ENCODE measurements around the gene CTNND2. TPM values are rescaled to one million over a fixed set of nuclear protein-coding genes. Genes with fewer than 3 reads are reported as not detected.

Gene CTNND2
- polyA plus RNA-seq, 1 donor from 2014 or later: 67.0 TPM

DNA sequence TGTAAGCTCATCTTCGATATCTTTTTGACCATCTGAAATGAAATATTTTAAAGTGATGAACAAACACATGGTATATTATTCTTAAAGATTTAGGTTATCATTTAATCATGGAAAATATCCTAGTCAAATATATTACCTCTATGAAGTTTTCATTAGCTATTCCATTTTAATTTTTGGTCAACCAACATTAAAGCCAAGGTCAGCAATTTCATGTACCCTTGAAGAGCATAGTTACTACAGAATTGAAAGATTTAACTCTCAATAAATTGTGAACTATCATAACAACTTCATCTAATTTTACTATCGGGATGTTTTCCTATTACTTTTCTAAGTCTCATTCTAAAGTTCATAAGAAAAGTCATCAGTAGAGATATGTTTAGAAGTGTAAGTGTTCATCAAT is 492.6 kb downstream of the CTNND2 start:
- no peak for TF ChIP-seq MXI1 (conservative IDR thresholded peaks at IDR 0.05; ENCODE audit: poor library complexity, severe bottlenecking)
- no peak for TF ChIP-seq EZH2 (IDR thresholded peaks at IDR 0.05; ENCODE audit: borderline replicate concordance, insufficient read depth, low read length, poor library complexity, severe bottlenecking)
- no peak for TF ChIP-seq SMC3 (conservative IDR thresholded peaks at IDR 0.05; ENCODE audit: poor library complexity)
- TF ChIP-seq TAF1 (IDR thresholded peaks at IDR 0.05; ENCODE audit: low read depth): no peak
- no peak for TF ChIP-seq RAD21 (conservative IDR thresholded peaks at IDR 0.05)
- TF ChIP-seq, protein P1, sequence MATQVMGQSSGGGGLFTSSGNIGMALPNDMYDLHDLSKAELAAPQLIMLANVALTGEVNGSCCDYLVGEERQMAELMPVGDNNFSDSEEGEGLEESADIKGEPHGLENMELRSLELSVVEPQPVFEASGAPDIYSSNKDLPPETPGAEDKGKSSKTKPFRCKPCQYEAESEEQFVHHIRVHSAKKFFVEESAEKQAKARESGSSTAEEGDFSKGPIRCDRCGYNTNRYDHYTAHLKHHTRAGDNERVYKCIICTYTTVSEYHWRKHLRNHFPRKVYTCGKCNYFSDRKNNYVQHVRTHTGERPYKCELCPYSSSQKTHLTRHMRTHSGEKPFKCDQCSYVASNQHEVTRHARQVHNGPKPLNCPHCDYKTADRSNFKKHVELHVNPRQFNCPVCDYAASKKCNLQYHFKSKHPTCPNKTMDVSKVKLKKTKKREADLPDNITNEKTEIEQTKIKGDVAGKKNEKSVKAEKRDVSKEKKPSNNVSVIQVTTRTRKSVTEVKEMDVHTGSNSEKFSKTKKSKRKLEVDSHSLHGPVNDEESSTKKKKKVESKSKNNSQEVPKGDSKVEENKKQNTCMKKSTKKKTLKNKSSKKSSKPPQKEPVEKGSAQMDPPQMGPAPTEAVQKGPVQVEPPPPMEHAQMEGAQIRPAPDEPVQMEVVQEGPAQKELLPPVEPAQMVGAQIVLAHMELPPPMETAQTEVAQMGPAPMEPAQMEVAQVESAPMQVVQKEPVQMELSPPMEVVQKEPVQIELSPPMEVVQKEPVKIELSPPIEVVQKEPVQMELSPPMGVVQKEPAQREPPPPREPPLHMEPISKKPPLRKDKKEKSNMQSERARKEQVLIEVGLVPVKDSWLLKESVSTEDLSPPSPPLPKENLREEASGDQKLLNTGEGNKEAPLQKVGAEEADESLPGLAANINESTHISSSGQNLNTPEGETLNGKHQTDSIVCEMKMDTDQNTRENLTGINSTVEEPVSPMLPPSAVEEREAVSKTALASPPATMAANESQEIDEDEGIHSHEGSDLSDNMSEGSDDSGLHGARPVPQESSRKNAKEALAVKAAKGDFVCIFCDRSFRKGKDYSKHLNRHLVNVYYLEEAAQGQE (IDR thresholded peaks at IDR 0.05; ENCODE audit: borderline replicate concordance): no peak
- no peak for TF ChIP-seq EP300 (conservative IDR thresholded peaks at IDR 0.05; ENCODE audit: poor library complexity, severe bottlenecking)
- no peak for TF ChIP-seq POLR2AphosphoS5 (IDR thresholded peaks at IDR 0.05)
- TF ChIP-seq, protein P2, sequence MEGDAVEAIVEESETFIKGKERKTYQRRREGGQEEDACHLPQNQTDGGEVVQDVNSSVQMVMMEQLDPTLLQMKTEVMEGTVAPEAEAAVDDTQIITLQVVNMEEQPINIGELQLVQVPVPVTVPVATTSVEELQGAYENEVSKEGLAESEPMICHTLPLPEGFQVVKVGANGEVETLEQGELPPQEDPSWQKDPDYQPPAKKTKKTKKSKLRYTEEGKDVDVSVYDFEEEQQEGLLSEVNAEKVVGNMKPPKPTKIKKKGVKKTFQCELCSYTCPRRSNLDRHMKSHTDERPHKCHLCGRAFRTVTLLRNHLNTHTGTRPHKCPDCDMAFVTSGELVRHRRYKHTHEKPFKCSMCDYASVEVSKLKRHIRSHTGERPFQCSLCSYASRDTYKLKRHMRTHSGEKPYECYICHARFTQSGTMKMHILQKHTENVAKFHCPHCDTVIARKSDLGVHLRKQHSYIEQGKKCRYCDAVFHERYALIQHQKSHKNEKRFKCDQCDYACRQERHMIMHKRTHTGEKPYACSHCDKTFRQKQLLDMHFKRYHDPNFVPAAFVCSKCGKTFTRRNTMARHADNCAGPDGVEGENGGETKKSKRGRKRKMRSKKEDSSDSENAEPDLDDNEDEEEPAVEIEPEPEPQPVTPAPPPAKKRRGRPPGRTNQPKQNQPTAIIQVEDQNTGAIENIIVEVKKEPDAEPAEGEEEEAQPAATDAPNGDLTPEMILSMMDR (IDR thresholded peaks at IDR 0.05; ENCODE audit: poor library complexity, severe bottlenecking): no peak
- H3F3A ChIP-seq (ENCODE audit: insufficient read depth, low read length, poor library complexity, severe bottlenecking): no peaks in the 10 kb centered on the region
- no peaks in the 10 kb centered on the region for H3K36me3 ChIP-seq (ENCODE audit: insufficient read depth, low read length)
- H3K27ac ChIP-seq (ENCODE audit: low read length): no peak overlapping the region
- H3K79me2 ChIP-seq (replicated peaks; ENCODE audit: insufficient read depth, low read length): no peaks in the 10 kb centered on the region
- H3K4me3 ChIP-seq (ENCODE audit: low read length): no peak overlapping the region
- no peak overlapping the region for H2AFZ ChIP-seq (ENCODE audit: low read depth, low read length)
- no peaks in the 10 kb centered on the region for H3K9me3 ChIP-seq (ENCODE audit: low read length)
- H3K9me2 ChIP-seq (ENCODE audit: insufficient read depth, low read length): no peaks in the 10 kb centered on the region
- no peak overlapping the region for H3K4me2 ChIP-seq (ENCODE audit: low read length)
- H4K20me1 ChIP-seq (ENCODE audit: insufficient read depth): no peaks in the 10 kb centered on the region
- H3K9ac ChIP-seq (ENCODE audit: low read length): no peak overlapping the region
- H3K27me3 ChIP-seq (ENCODE audit: insufficient read depth, low read depth, low read length): no peaks in the 10 kb centered on the region

DNA sequence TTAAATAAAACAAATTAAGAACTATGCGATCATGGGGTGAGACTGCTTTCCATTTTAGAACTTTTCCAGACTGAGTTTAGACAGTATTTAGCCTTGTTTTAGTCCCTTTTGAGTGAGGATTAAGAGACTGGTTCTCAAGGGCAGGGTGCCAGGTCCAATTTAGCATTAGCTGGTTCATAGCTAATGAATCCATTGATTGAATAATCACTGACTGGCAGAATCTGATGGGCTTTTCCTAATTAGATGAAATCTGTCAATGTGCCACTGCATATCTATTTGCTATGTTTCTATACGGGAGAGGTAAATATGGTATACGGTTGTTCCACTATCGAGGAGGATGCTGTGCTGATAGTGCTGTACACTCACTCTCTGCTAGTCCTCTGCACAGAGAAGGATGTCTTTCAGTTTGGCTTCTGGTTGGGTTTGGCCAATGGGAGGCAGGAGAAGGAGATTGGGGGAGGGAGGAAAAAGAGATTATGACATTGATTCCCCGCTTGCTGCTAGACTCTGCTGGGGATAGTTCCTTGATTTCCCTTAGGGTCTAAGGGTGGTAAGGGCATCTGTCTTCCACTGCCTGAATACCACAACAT is 496.6 kb downstream of the CTNND2 start:
- no peaks in the 10 kb centered on the region for H3K27me3 ChIP-seq (ENCODE audit: insufficient read depth, low read depth, low read length)
- H3K9ac ChIP-seq (ENCODE audit: low read length): no peak overlapping the region
- H3K9me3 ChIP-seq (ENCODE audit: low read length): no peaks in the 10 kb centered on the region
- H3K27ac ChIP-seq (ENCODE audit: low read length): no peak overlapping the region
- H3K9me2 ChIP-seq (ENCODE audit: insufficient read depth, low read length): no peaks in the 10 kb centered on the region
- no peaks in the 10 kb centered on the region for H3F3A ChIP-seq (ENCODE audit: insufficient read depth, low read length, poor library complexity, severe bottlenecking)
- no peak overlapping the region for H3K4me2 ChIP-seq (ENCODE audit: low read length)
- H3K4me3 ChIP-seq (ENCODE audit: low read length): no peak overlapping the region
- TF ChIP-seq EZH2 (IDR thresholded peaks at IDR 0.05; ENCODE audit: borderline replicate concordance, insufficient read depth, low read length, poor library complexity, severe bottlenecking) (no peak), RAD21 (conservative IDR thresholded peaks at IDR 0.05) (no peak), MXI1 (conservative IDR thresholded peaks at IDR 0.05; ENCODE audit: poor library complexity, severe bottlenecking) (no peak), TAF1 (IDR thresholded peaks at IDR 0.05; ENCODE audit: low read depth) (no peak), POLR2AphosphoS5 (IDR thresholded peaks at IDR 0.05) (no peak), EP300 (conservative IDR thresholded peaks at IDR 0.05; ENCODE audit: poor library complexity, severe bottlenecking) (no peak), SMC3 (conservative IDR thresholded peaks at IDR 0.05; ENCODE audit: poor library complexity) (no peak)
- TF ChIP-seq, protein P2 (IDR thresholded peaks at IDR 0.05; ENCODE audit: poor library complexity, severe bottlenecking): no peak
- TF ChIP-seq, protein P1 (IDR thresholded peaks at IDR 0.05; ENCODE audit: borderline replicate concordance): no peak
- H3K36me3 ChIP-seq (ENCODE audit: insufficient read depth, low read length): no peaks in the 10 kb centered on the region
- H2AFZ ChIP-seq (ENCODE audit: low read depth, low read length): no peak overlapping the region
- H3K79me2 ChIP-seq (replicated peaks; ENCODE audit: insufficient read depth, low read length): no peaks in the 10 kb centered on the region
- H4K20me1 ChIP-seq (ENCODE audit: insufficient read depth): no peaks in the 10 kb centered on the region
